NOMO-1 treated with DMSO at 0.1 percent for 48 hours (cell line): Measurements from ENCODE around the gene PPP3R1.
A peak's percentile ranks its signal among the peaks of the same experiment; 100 is the strongest.
"Not testable (repeated sequence)": the region's sequence is repeated elsewhere in the genome, so short reads cannot be mapped to it uniquely, and the experiment has no call there.

Experiments
- DNase-seq: peaks from one replicate; lab custom pipeline; 2025; ENCODE audit not compliant: unreplicated experiment; lab: John Stamatoyannopoulos, UW

PPP3R1 gene

DNA sequence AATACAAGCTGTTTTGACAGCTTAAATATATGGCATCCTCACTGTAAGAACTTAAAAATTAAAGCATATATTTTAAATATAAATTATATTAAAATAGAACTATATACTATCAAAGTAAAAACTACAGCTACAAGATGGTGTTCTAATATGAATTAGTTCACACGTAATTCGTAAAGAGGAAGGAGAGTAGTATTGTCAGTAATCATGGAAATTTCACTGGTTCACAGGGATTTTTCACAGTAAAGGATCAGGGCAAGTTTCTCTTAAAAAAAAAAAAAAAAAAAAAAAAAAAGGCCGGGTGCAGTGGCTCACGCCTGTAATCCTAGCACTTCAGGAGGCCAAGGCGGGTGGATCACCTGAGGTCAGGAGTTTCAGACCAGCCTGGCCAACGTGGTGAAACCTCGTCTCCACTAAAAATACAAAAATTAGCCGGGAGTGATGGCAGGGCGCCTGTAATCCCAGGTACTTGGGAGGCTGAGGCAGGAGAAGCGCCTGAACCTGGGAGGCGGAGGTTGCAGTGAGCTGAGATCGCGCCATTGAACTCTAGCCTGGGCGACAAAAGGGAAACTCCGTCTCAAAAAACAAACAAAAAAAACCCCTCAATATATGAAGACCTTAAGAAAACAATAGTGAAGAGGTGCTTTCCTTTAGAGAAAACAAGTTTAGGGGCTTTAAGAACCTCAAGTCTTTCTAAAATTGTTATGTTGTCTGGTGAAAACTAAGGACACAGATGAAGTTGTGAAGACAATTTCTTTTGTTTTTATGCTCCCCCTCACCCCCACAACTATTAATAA lies 62.1 kb downstream of the PPP3R1 start:
- no peak for DNase-seq

DNA sequence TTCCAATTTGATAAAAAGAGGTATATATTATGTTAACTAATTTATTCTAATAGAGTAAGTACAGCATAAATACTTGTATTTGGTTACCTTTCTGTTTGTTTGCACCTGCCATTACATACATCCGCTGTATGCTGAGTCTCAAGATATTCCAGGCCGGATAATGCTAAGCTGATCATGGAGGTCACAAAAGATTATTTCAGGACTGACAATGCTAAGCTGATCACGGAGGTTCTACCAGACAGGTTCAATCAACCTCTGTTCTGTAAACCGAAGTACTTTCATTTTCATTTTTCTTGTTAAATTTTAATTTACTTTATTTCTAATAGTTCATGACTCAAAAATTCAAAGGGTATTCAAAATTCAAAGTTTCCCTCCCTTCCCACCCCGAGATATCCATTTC lies 63.5 kb downstream of the PPP3R1 start:
- no peak for DNase-seq

DNA sequence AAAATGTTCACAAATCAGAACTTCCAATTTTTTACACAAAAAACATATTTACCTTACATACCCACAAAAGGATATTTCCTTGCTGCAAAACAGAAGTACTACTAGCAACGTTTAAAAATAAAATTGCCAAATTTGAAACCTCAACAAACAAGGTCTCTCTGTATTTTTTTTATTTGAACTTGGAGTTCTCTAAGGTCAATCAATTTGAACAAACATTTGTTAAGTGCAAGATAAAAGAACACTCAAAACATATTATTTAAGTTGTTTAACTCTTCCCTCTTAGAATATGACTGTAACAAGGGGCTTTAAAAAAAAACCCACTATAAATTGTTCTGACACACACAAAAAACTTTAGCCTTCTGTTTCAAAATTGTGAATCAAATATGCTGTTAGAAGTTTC lies 65.0 kb downstream of the PPP3R1 start:
- no peak for DNase-seq

DNA sequence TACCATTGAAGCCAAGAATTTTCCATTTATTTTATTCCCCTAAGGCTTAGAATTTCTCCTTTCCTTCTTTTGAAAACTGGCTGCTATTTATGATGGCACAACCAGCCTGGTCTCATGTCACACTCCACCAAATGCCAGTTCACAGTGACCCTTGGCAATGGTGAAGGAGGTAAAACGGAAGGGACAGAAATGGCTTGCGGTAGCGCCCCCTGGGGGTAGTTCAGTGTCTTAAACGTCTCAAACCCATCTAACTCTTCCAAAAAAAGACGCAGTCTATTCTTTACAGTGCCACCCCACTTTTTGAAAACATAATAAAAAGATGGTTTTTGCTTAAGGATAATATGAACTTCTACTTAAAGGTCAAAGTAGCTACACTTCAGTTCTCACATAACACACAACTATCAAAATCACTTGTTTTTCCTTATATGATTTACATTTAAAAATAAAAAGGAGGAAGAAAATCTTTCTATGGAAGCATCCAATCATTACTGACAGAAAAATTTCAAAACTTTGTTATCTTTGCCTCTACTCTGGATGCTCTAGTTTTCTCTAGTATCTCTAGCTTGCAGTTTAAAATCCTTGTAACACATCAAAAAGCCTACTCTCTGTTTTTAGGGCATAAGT lies 66.7 kb downstream of the PPP3R1 start:
- DNase-seq: peak; percentile 76

DNA sequence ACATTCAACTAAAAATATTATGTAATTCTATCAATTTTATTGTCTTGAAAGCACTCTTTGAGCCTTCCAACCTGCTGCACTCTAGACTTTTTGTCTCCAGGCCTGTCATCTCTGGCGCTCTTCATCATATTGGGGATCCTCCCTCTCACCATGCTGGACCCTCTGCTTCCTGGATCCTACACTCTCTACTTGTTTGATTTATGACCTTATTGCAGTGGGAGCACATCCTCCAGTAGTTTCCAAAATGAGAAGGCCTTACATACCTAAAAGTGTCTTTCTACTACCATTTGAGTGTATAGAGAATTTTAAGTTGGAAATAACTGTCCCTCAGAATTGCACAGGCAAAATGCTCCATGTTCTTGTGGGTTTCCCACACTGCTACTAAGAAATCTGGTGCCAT lies 69.4 kb downstream of the PPP3R1 start:
- DNase-seq: no peak

DNA sequence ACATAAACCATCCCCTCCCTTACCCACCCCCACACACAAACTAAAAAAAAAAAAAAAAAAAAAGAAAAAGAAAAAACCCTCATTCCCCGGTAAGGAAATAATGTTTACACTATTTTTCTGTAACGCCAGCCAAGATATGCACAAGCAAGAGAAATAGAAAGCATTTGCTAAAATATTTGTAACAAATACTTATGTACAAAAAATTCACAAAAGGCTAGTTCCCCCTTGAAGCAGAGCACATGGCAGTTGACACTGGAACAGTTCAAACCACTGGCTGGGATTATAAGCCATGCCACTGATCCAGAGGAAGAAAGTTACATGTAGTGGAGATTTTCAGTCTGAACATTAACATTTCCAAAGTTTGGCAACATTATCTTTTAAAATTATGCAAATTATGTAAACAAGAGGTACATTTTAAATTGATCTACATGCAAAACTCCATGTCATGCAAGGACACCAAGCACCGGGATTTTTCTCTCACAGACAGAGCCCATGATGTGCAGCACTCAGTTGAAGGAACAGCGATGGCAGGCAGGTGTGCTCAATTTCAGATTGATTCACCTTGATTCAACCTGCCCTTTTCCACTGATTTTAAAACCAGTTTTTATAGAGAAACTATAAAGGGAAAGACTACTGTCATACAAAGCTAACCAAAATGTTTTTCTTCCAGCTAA lies 73.2 kb downstream of the PPP3R1 start:
- DNase-seq: no peak

DNA sequence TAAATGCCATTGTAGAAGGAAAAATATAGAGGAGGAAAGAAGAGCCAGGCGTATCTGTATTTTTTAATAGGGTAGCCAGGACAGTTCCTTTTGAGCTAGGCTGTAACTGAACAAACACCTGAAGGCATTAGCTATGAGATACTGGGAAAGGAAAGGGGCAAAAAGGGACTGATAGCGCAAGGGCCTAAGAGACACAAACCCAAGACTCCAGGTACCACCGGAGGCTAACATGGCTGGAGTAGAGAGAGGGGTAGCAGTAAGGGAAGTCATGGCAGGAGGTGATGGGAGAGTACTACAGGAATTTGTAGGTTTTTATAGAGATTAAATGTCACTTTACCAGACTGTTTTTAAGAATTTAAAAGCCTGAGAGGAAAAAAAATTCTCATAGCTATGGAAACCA lies 73.9 kb downstream of the PPP3R1 start:
- DNase-seq: no peak

DNA sequence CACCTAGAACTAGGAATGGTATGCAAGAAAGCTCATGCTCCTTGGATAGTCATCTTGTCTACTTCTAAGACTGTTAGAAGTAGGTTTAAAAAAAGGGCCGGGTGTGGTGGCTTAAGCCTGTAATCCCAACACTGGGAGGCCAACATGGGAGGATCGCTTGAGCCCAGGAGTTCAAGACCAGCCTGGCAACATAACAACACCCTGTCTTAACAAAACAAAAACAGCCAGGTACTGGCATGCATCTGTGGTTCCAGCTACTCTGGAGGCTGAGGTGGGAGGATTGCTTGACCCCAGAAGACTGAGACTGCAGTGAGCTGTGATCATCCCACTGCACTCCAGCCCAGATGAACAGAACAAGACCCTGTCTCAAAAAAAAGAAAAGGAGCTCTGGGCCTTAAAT lies 74.8 kb downstream of the PPP3R1 start:
- DNase-seq: no peak

DNA sequence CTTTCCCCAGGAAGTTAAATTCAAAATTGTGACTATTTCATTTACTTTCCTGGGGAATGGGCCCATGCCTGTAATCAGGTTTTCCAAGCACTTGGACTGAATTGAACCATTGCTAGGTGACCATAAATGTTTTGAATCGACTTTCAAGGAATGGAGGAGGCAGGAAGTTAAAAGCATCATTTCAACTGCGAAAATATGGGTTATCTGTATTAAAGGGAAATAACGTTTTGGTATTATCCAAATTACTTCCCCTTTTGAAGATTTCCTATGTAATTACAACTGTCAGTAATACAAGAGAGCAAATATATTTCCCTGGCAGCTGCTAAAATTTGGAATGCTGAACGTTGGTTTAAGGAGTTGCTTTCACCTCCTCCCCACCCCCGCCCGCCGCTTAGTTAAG lies 75.7 kb downstream of the PPP3R1 start:
- DNase-seq: peak; percentile 37

DNA sequence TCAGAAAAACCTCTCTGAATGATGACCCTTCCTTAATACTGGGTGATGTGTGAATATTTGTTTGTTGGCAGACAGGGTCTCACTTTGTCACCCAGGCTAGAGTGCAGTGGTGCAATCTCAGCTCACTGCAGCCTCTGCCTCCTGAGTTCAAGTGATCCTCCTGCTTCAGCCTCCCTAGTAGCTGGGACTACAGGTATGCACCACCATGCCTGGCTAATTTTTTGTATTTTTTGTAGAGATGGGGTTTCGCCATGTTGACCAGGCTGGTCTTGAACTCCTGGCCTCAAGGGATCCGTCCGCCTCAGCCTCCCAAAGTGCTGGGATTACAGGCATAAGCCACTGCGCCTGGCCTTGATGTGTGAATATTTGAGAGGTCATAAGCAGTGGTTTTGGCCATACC lies 77.1 kb downstream of the PPP3R1 start:
- DNase-seq: not testable (repeated sequence)

DNA sequence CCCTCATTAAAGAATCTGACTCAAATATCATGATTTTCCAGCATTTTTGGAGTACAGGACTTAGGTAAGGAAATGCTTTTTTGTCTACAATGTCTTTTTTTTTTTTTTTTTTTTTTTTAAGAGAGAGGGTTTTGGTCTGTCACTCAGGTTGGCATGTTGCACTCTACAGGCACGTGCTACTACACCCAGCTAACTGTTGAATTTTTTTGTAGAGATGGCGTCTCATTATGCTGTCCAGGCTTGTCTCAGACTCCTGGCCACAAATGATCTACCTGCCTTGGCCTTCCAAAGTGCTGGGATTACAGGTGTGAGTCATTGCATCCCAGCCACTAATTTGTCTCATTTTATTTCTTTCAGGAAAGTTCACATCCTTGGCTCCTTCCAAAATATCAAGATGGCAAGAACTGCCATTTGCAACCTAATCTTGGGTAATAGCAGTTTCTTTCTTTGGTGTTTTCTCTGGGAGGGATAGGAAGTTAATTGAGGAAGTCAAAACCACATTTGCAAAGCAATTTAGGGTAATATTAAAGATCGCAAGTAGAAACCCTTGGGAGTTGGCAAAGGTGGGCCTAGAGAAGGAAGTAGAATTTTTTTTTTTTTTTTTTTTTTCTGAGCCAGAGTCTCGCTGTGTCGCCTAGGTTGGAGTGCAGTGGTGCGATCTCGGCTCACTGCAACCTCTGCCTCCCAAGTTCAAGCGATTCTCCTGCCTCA lies 79.2 kb downstream of the PPP3R1 start:
- peak; percentile 96 for DNase-seq

DNA sequence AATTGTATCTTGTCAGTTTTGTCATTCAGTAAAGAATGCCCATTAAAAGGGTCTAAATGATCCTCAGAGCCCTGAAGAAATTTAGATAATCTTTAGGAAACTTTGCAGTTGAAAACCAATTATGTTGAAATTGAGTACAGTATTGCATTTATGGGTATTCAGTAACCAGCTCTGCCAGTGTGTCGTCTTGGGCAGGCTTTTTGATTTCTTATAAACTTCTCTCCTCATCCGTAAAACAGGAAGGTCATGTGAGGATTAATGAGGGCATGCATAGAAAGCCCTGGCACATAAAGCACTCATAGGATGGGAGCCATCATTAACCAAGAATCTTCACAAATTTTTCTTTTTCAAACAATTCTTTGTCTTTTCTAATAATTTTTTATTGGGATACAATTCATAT lies 79.8 kb downstream of the PPP3R1 start:
- peak; percentile 29 for DNase-seq

DNA sequence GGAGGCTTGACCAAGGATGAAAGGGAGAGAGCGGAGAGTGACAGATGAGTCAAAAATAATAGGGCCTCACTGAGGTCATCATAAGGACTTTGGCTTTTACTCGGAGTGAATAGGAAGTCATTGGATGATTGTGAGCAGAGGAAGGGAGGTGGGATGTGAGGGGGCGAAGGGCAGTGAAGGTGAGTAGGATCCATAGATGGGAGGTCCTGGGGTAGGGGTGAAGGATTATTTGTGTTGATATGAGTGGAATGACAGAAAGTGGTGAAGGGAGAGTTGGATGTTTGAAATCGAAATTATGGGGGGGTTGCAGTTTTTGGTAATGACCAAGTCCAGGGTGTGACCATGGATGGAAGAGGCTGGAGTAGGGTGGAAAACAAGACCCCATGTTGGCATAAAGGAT lies 80.6 kb downstream of the PPP3R1 start:
- no peak for DNase-seq

DNA sequence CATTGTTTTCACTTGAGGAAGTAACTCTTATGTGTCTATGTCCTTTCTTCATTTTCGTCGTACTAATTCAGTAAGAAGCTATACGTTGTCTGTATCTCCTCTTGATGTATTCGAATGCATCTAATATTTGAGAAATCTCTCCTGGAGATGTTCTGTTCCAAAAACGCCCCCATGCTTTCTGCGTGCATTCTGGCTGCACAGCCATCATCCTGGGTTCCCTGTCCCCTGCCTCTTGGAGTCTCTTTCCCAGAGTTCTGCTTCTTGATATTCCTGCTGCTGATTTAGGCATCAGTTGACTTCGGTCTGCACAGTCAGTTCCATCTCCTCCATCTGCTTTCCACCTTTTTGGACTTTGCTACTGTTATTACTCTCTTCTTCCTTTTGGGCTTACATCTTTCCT lies 81.2 kb downstream of the PPP3R1 start:
- no peak for DNase-seq

DNA sequence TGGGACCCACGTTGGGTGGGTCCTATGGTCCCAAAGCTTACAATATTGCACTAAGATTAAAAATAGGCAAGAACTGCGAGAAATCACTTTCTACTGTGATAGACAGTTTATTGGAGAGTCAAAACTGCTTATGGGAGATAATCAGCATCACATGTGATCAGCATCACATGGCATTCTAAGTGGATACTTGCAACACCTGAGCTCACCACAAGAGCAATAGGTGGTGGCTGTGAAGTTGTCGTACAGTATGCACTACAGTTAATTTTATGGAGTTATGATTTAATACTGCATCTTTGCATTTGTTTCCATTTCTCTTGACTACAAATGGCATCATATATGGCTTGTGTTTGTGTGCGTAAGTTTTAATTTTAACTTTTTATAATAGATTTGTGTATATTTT lies 83.0 kb downstream of the PPP3R1 start:
- DNase-seq: no peak

DNA sequence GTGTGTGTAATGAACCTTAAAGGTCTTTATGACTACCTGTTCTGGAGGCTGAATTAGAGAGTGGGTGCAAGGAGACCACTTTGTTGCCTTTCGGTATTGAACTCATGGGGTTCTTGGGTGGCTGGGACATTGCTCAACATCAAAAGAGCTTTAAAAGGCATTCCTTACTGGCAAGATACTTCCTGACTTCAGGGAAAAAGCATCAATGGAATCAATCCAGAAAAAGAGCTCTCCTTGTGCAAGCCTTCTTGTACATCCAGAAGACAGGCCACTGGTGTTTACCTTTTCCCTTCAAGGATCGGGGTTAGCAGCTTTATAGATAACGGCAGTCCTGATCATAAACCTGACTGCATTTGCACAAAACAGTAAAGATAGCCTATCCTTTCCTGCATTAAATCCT lies 85.1 kb downstream of the PPP3R1 start:
- DNase-seq: no peak

DNA sequence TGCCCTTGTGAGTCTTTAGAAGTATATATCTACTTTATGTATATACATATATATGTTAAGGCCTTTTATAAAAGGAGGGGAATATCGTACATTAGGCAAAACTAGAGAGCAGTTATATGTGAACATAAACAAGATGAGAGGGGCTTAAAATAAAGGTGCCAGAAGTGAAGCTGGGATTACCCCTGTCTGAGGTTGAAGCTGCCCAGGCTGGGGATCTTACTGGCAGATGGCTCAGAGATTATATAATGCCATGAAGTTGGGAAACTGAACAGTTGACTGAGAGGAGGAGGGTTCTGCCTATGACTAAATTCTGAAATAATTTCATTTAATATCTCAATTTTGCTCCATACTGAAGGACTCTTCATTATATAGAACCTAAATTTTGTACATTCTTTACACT lies 88.7 kb downstream of the PPP3R1 start:
- DNase-seq: no peak

DNA sequence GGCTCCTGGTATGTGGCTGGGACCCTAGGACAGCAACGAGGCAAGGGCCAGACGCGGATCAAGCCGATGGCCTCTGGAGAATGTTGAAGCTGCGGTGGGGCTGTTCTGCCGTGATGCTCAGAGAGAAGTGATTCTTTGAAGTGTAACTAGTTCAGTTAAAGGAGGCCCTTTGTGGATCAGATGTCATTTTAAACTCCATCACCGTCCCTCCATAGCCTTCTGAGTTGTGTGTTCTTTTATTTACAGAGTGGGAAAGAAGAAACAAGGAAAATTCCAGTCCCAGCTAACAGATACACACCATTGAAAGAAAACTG lies 94.2 kb downstream of the PPP3R1 start:
- DNase-seq: no peak

DNA sequence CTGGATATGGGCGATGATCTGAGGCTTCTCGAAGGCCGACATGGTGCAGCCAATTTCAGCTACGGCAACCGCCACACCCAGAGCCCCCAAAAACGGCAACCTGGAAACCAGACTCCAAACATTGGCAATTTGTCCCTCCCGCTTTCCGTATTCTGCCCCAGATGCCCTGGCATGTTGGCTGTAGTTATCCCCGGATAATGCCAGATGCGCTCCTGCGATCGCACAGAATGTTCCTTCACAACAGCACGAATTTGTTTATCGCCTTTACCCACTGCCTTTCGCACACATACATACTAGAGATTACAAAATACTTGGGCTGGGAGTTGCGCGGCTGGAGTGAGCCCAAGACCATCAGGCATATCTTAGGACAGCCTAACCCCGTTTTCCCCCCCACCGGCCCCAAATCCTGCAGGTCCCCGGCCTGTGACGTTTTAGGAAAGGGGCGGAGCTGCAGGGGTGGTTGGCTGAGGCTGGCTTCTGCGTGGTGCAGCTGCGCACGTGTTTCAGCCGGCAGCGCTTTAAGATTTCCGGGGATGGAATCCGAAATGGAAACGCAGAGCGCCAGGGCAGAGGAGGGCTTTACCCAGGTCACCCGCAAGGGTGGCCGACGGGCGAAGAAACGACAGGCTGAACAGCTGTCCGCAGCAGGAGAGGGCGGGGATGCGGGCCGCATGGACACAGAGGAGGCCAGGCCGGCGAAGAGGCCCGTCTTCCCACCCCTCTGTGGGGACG lies 94.8 kb downstream of the PPP3R1 start, which contains the start of gene PNO1:
Gene PNO1 (plus strand): TSS at position 487 of the 732 bp plus-strand sequence. CDS start 47 bp downstream, at position 534.
- peak; percentile 95 for DNase-seq

DNA sequence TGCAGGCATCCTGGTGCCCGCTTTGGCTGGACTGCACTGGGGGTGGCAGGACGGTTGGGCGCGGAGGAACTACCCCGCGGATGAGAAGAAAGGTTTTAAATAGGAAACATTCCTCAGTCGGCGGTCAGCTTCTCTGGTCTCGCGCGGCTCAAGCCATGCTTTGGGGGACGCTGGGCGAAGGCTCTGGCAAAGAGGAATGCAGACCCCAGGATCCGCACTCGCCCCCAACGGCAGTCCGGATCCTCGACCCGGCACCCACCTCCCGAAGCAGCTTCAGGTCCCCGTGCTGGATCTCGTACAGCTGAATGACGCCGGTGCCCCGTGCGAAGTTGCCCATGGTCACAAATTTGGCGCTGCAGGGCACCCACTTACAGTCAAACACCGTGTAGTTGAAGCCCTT lies 95.3 kb downstream of the PPP3R1 start:
- DNase-seq: peak; percentile 63

DNA sequence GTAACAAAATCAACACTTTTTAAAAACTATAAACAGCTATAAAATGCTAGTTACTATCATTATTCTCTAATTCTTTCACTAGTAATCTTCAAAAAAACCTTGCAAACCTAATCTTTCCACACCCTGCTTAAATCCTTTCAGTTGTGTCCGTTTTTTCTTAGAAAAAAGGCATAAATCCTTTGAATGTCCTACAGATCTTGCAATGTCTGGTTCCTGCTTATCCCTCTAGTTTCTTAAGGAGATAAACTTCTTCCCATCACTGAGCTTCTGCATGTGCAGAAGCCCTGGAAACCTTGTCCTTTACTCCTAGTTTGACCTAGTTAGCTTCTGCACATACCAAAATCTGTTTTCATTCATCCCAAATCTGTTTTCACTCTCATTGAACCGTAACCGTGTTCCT lies 95.9 kb downstream of the PPP3R1 start:
- DNase-seq: no peak
